GM19025 (cell line): ENCODE results near the gene MRPL23.

ENCODE experiments used
- ATAC-seq: cut with Tn5 transposase; IDR thresholded peaks from one replicate; pipeline ENCODE4 v1.9.1; 2021; ENCODE audit warnings: mild to moderate bottlenecking, low read depth, moderate library complexity; ENCODE audit not compliant: unreplicated experiment

MRPL23 gene

DNA sequence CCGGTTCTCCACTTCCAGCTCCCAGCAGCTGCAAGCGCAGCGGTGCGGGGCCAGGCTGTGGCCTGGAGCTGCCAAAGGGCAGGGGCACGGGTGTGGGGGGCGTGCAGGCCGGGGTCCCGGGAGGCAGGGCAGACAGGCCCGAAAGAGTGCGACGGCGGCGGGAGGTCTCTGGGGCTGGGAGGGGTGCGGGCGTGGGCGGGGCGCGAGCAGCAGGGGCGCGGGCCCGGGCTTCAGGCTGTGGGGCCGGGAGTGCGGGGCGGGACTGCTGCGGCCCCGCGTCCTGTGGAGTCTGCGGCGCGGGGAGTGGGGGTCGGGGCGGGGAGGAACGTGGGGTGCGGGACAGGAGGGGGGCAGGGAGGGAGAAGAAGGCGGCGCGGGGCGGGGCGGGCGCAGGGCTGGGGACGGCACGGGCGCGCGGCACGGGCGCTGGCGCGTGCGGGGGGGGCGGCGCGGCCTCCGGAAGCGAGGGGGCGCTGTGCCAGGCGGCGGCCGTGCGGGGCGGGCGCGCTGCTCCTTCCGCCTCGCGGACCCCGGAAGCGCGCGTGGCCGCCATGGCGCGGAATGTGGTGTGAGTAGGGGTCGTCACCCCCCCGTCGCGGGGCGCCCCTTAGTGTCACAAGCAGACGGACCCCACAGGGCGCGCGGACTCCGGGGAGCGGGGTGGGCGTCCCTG is at the start of gene MRPL23:
Gene MRPL23, plus strand, starts transcription at position 521 of the 673 bp plus-strand sequence. Its CDS starts 31 bp downstream, at position 552.
- no peak for ATAC-seq

- ATAC-seq, result no peak
Observed at GRCh38 chr11:1899090-1899489, 48.0 kb upstream of the MRPL23 start.

DNA sequence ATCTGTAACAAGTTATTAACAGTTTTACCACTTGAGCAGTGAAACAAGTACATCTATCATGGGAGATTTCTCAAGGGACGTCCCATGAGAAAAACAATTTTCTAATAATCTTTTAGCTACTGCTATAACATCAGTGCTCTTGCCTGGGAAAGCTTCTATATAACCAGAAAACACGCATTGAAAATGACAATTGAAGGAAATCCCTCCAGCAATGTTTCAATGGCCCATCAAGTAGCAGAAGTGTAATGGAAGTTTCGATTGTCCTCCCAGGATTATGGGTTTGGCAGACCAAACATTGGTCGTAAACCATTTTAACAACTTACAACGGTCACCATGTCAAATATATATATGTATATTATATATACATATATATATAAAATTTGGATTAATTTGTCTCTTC is 47.4 kb upstream of the MRPL23 start:
- ATAC-seq, result no peak

GRCh38 chr11:1906181-1906580 is 41.0 kb upstream of the MRPL23 start:
- ATAC-seq, result no peak

DNA sequence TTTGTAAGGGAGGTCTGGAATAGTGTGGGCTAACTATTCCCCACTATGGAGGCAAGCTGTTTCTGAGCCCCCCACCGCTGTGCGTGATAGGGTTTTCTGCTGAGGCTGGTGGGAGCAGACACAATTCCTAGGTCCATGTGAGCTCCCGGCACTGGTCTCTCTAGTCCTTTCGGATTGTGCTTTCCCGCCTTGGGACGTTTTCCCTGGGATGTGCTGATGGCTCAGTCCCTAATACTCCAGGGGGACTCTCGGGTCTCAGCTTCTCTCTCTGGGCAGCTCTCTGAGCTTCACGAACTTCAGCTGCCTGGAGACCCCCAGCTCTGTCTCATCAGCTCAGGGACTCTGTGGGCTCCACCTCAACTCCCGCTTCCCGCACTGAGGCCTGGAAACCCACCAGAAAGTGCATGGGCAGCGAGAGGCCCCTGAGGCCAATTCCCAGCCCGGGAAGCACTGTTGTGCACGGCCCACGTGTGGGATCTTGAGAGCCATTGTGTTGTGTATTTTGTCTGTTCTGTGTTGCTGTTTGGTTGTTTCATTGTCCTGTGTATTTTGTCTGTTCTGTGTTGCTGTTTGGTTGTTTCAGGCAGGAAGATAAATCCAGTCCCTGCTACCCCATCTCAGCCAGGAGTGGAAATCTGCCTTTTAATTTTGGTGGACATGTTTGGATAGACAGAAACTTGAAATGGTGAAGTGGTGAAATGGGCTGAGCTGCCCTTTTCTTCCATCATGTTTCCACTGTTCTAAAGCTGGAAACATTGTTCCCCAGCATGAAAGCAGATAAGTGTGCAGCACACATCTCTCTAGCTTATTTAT is 40.3 kb upstream of the MRPL23 start:
- no peak for ATAC-seq

GRCh38 chr11:1908618-1909017 is 38.5 kb upstream of the MRPL23 start:
- ATAC-seq, result no peak

GRCh38 chr11:1909524-1909923 is 37.6 kb upstream of the MRPL23 start:
- ATAC-seq, result no peak

- ATAC-seq, result no peak
Observed at GRCh38 chr11:1912289-1912878, 34.7 kb upstream of the MRPL23 start.

GRCh38 chr11:1913271-1914060 is 33.7 kb upstream of the MRPL23 start:
- ATAC-seq, result no peak

DNA sequence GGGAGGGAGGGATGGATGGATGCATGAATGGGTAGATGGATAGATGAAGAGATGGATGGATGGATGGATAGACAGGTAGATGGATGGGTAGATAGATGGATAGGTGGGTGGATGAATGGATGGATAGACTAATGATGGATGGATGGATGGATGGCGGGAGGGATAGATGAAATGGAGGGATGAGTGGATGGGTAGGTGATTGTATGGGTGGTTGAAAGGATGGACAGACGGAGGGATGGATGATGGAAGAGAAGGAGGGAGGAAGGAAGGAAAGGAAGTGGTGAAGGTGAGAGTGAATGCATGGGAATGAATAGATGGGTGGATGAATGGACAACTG is 31.4 kb upstream of the MRPL23 start:
- ATAC-seq, result no peak

GRCh38 chr11:1916132-1916985 is 30.8 kb upstream of the MRPL23 start:
- peak; percentile 56 for ATAC-seq

- no peak for ATAC-seq
Observed at GRCh38 chr11:1916986-1917522, 30.1 kb upstream of the MRPL23 start.

DNA sequence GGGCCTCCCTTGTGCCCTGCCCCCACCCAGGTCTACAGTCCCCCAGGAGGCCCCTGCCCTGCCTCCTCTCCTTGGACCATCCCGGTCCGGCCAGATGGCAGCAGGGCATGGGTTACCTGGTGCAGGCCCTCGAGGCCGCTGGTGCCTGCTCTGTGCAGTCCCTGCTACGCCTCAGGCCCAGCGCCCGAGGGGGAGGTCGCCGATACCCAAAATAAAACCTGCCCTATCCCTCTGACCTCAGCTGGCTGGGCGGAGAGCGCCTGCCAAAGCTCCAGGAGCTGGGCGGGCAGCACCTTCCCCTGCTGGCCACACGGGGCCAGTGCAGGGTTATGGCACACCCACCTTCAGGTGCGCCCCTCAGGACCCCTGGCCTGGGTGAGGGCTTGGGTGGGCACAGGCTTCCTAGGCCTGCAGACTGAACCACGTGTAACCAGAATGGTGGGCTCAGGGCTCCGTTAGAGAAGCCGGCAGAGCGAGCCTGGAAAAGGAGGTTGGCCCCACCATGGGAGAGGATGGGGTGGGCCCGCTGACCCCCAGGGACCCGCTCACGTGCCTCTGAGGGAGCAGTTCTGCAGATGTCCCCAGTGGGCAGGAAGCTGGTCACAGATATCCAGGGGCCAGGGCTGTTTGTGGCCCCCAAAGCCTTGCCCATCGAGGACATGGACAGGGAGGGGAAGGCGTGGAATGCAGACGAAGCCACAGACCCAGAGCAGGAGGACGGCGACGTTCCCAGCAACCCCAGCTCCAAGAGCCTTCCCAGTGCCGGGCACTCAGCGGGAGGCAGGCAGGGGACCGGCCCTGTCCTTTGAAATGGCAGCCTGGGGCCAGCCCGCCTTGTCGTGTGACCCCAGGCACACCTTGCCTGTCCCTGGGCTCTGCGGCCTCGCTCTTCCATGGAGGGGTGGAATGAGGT is 29.4 kb upstream of the MRPL23 start:
- ATAC-seq, result no peak

DNA sequence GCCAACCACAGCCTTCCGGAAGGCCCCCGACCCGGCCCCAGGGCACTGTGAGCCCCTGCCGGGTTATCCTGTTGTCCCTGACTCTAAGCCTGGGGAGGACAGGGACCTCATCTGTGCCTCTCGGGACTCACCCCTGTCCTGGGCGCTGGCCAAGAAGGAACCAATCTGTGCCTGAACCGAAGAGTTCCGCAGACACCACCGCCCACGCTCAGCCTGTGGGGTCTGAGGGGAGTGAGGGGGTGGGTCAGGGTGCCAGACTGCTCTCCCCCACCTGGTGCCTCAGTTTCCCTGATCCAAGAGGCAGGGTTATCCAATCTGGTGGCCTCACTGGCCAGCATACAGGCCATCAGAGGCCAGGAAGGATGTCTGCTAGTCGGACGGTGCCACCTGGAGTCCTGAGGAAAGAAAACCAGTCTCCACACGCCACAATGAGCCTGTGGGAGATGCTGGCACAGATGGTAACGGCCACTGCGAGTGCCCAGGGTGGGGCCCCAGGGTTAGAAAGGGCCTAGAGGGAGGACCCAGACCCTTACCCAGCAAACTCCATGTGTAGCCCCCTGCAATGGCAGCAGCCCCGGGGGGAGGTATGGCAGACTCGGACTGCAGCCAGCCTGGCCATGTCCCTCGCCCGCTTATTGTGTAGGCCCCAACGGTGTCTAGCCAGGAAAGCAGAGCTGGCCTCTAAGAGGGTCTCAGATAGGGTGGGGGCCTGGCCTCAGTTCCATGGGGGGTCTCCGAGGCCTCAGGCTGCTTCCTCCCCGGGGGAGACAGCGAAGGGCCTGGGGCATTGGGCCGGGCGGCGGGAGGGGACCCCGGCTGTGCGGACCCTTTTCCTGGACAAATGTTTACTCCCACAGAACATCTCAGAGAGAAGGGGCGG is 28.5 kb upstream of the MRPL23 start:
- ATAC-seq, result no peak

- ATAC-seq, result no peak
Observed at GRCh38 chr11:1919391-1920127, 27.6 kb upstream of the MRPL23 start, which contains the start of gene TNNT3. Gene TNNT3, plus strand, starts transcription at chr11:1919703. Its CDS starts 3,172 bp downstream, at chr11:1922875.

DNA sequence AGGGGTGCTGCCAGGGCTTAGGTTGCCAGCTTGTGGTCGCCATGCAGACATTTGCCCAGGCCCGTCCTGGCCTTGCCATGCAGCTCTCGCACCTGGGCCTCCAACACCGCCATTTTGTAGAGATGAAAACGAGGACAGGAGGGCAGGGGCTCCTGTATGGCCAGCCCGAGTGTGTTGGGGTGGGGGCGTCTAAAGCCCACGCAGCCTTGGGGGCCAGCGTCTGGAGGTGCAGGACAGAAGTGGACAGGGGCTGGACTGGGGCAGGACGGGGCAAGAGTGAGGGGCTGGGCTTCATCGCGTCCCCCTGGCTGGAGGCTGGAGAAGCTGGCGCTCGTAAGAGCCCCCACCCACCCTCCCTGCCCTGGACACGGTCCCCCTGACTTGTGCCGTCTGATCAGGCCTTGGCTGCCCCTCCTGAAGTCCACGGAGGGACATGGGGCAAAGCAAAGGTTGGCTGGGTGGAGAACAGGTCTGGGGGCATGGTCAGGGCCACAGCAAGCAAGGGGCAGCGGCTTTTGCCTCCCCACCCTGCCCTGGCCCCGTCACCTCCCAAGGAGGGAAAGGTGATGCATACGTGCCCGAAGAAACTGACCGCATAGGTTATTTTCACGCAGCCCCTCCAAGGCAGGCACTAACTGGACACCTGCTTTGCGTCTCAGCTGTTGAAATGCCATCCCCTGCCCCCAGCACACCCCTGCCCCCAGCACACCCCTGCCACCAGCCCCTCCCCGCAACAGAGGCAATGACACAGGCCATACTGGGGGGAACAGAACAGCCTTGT is 26.8 kb upstream of the MRPL23 start:
- ATAC-seq, result no peak
